GM23248 (cell line): ENCODE data around the gene KIF26A.

Experiments
- EZH2 ChIP-seq: fragments of 200-600 bp; sonication (generic); IDR thresholded peaks from 2 replicates; pipeline ENCODE4 v1.6.1; 2018; ENCODE audit warnings: antibody characterized with exemption, mild to moderate bottlenecking; ENCODE audit not compliant: insufficient read depth, poor library complexity, severe bottlenecking
- EZH2phosphoT487 ChIP-seq: fragments of 200-600 bp; sonication (generic); IDR thresholded peaks from 2 replicates; pipeline ENCODE4 v1.6.1; 2018; ENCODE audit warnings: antibody characterized with exemption, moderate library complexity, mild to moderate bottlenecking, low read depth; ENCODE audit not compliant: insufficient read depth

DNA sequence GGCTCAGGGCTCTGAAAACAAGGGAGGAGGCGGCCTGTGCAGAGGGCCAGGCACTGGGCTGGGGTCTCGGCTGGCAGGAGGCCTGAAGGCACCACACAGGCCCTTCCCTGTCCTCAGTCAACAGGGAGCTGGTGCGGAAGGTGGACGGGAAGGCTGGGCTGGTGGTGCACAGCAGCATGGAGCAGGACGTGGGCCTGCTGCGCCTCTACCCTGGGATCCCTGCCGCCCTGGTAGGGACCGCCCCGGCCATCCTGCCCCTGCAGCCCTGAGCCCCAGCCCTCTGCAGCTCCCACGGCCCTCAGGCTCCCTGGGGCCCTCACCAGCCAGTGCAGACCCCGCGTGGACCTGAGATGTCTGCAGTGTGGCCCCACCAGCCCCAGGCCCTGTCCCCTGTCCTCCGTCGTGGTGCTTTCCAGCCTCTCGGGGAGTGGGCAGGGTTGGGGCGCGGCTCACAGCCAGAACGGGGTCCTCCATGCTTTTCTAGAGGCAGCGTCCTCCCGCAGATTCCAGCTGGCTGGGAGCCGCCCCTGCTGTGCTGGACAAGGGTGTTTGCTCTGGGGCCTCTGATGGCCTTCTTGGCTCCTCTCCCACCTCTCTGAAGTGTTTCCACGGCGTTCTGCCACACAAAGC lies 34.8 kb upstream of the KIF26A start:
- TF ChIP-seq EZH2: no peak
- no peak for TF ChIP-seq EZH2phosphoT487
